Stimulated activated CD8-positive, alpha-beta memory T cell treated with anti-CD3 and anti-CD28 coated beads, Interleukin-4, amount 100 ng/mL, for 48 hours (primary cell): ENCODE data around the gene DLG4.
A peak's percentile ranks its signal among the peaks of the same experiment; 100 is the strongest.
"Not testable (repeated sequence)": the region's sequence is repeated elsewhere in the genome, so short reads cannot be mapped to it uniquely, and the experiment has no call there.

Experiments
- DNase-seq: peaks from one replicate; pipeline ENCODE4 v3.0.0-alpha.2; 2020

The DLG4 gene

DNA sequence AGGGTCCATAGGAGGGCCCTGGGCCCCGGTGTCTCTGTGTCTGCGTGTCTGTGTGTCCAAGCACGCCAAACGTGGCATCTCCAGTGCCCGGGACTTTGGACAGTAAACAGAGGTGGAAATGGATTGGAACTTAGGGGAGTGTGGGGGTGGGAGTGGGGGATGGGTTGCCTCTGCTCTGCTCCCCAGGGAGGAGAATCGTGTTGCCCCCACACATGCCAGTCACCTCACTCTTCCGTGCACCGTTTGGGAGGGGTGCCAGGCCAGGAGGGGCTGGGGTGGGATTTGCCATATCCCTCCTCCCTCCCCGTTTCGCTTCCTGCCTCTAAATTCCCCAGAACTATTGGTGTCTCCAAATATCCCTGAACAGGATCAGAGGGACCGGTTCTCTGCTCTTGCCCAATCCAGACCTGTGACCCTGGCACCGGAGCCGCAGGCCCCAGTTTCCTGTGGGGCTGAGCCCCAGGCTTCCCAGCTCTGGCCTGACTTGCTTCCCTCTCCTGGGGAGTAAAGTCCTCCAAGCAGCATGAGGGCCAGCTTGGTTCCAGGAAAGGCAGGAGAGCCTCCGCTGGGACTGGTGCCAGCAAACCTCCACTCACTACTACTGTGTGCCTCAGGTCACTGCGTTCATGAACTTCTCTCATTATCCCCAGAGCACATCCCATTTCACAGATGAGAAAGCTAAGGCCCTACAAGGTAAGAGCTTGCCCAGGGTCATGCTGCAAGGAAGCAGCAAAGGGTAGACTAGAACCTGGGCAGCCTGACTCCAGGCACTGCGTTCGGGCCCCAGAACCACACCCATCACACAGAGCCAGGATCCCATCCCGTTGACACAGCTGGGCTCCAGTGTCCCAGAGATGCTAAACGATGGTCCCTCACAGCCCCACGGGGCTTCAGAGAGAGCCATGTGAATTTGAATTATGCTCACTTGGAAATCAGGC is 40.0 kb downstream of the DLG4 start, which contains the start of gene ASGR1:
TSS of gene ASGR1 (minus strand) at position 54 of the 938 bp plus-strand sequence. CDS start 807 bp downstream, outside the sequence.
- DNase-seq: no peak

DNA sequence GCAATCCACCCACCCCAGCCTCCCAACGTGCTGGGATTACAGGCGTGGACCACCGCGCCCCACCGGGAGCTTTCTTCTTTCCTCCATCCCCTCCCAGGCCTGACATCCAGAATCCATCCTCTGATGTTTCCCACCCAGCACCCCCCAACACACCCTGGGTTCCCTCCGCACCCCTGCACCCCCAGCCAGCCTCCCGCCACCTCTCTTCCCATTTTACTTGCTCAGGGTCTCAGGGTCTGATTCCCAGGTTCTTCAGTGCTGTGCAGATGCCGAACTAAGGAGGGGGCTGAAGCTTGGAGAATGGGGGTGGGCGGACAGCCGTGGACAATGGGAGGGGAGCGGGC is 40.7 kb downstream of the DLG4 start:
- DNase-seq: no peak

DNA sequence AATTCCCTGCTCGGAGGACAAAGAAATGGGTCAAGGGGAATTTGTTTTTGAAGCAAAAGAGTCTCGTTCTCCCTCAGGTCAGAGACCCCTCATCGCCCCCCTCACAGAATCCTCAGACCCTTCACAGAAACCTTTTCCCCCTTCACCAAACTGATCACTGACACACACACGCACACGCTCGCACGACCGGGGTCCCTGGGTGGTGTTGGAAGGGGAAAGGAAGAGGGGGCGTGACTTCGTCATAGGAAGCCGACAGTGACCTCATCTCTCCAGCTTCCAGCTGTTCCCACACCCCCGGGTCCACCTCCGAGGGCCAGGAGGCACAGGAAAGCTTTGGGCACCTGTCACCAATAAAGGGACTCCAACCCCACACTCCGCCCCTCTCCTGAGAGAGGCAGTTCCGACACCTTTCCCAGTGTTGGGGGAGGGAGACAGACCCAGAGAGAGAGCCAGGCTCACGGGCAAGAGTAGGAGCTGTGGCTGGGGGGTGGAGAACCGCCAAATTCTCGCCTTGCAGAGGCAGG is 41.6 kb downstream of the DLG4 start:
- DNase-seq: no peak

DNA sequence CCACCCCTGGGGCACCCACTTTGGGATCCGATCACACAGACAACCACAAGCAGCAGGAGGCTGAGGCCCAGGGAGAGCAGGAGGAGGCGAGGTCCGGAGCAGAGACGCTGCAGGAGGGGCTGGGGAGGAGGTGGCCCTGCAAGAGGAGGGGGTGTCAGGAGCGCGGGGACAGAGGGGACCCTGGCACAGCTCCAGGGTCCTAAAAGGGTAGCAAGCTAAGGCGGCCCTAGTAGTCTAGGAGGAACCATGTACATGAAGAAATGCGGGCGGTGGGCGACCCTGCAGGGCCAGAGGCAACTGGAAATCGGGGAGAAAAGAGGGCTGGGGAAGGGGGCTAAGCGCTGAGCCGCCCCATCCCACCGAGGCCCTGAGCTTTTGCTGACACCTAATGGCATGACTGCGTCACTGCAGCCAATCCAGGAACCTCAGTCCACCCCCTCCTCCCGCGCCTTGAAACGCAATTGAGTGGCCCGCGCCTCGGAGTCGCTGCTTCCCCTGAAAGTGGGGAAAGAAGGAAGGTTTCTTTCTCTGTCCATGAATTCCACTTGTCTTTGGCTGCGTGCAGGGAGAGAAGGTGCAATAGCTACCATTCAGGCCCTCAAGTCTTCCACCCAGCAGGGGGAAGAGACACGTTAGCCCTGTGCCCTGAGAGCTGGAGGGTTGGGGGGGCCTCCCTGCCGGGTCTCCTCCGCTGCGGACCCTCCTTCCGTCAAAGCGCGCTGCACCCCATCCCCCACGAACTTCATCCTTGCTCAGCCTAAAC is 42.3 kb downstream of the DLG4 start:
- peak; percentile 77 for DNase-seq

DNA sequence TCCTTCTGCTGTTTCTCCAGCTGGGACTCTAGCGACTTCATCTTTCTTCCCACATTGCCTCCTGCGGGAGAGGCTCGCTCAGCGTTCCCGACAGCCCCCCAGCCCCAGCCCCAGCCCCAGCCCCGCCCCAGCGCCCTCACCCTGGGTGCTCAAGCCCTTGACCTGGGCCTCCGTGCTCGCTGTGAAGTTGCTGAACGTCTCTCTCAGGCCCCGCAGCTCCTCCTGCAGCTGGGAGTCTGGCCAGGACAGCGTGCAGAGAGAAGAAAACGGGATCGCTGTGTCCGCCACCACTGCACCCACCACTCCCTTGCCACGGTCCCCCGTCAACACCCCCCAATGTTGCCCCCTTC is 42.8 kb downstream of the DLG4 start:
- no peak for DNase-seq

DNA sequence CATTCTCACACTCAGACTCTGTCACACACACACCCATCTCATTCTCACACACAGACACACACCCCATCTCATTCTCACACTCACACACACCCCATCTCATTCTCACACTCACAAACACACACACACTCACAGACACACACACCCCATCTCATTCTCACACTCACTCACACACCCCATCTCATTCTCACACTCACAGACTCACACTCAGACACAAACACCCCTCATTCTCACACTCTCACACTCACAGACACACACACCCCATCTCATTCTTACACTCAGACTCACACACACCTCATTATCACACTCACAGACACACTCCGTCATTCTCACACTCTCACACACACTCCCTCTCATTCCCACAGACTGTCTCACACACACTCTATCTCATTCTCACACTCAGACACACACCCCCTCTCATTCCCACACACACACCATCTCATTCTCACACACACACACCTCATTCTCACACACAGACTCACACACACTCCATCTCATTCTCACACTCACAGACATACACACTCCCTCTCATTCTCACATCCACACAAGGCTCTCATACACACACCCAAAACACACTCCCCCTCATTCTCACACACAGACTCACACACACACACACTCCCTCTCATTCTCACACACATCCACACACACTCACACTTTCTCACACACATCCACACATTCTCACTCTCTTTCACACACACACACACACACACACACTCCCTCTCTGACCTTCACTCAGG is 43.4 kb downstream of the DLG4 start:
- DNase-seq: no peak

DNA sequence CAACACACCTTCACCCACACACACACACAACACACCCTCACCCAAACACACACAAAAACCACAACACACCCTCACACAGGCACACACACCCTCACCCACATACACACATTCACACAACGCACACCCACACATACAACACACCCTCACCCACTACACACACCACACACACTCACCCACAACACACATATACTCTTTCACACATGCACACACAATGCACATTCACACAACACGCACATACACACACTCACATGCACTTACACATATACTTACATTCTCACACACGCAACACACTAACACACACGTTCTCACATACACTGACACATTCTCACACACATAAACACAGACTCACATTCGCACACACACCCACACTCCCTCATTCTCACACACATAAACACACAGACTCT is 44.3 kb downstream of the DLG4 start:
- no peak for DNase-seq

DNA sequence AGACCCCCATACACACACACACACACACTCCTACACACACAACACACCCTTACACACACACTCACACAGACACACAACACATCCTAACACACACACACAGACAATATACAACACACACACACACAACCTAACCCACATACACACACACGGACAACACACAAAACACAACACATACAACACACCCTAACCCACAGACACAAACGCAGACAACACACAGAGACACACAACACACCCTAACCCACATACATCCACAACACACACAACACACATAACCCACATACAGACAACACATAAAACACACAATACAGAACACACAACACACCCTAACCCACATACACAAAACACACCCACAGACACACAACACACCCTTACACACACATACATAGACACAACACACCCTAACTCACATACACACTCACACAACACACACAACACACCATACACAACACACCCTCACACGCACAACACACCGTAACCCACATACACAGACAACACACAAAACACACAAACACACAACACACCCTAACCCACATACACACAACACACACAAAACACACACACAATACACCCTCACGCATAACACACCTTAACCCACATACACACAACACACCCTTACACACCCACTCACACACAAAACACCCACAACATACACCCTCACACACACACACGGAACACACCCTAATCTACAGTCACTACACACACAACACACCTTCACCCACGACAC is 44.9 kb downstream of the DLG4 start:
- no peak for DNase-seq

DNA sequence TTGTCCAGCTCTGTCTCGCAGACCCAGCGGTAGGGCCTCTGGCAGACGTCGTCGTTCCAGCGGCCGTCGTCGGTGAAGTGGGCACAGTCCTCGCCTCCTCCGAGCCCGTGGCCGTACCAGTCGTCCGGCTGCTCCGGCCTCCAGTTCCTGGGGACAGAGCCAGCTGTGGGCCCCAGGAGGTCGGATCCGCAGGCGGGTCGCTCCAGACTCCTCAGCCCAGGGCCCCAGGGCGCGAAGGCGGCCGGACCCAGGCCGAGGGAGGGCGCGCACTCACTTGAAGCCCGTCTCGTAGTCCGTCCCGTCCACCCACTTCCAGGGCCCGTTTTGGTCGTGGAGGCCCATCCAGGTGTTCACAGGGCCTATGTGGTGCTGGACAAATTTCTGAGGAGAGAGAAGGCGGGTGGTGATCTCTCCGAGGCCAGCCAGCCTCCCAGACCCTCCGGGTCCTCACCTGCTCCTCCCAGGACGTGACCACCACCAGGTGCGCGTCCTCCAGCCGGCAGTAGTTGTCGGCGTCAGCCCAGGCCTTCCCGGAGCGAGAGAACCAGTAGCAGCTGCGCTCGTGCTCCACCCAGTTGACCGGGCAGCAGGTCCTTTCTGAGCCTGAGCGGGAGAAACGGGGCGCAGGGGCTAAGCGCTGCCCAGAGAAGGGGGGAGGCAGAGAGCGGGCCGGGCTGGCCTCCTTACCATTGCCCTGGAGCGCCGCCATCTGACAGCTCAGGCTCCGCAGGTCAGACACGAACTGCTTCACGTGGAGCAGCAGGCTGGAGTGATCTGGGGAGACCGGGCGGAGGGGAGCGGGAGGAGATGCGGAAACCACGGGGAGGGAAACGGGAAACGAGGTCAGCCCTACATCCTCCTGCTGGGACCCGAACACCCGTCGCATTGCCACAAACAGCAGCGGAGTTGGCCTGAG is 45.7 kb downstream of the DLG4 start:
- peak; percentile 66 for DNase-seq

DNA sequence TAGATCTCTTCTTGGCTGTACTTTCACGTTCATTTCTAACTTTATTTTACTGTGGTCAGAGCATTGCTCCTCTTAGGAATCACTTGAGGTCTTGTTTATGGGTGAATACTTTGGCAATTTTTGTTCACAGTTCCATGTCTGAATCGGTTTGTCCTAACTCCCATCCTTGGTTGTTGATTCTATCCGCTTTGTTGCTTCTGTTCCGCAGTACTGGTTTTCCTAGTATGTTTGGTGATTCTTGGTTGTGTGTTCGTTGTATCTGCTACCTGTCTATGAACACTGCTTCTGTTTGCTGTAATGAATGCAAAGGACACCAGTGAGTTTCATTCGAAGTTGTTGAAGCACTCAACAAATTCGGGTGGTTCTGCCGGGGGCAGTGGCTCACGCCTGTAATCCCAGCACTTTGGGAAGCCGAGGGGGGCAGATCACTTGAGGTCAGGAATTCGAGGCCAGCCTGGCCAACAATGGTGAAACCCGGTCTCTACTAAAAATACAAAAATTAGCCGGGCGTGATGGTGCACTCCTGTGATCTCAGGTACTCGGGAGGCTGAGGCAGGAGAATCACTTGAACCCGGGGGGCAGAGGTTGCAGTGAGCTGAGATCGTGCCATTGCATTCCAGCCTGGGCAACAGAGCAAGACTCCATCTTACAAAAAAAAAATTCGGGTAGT is 47.0 kb downstream of the DLG4 start:
- DNase-seq: not testable (repeated sequence)

DNA sequence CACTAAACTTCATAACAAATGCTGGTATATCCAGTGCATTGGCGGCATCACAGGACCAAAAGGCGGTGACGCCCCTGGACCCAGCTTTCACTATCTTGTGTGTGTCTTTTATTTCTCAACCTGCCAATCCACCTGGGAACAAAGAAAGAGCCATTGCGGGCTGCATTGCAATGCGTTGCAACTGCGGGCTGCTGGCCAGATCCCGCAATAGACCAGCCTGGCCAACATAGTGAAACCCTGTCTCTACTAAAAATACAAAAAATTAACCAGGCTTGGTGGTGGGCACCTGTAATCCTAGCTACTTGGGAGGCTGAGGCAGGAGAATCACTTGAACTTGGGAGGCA is 50.1 kb downstream of the DLG4 start:
- DNase-seq: not testable (repeated sequence)

DNA sequence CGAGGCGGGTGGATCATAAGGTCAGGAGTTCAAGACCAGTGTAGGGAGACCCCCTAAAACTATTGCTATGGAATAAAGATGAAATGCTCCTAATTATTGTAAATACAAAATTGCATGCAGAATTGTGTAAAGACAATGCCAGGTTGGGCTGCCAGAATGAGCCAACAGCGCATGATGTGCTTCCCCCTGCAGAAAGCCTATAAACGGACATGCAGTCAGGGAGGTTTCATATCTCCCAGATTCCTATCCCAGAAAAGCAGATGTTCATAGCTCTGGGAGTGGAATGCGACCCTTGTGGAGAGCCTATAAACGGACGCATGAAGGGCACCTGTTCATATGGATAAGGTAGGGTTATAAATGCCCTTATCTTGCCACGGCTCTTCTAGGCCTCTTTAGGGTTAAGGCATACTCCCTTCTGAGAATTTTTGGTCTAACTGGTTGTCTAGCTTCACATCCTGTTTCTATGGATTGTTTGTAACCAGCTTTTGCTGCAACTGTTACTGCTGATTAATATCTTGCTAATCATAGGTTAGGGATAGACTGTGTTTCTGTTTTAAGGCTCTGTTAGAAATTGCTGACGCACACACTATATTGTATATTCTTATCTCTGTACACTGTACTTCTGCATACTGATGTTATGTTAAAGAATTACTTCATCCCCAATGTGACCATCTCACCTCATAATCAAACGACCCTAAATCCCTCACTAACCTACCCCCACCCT is 50.6 kb downstream of the DLG4 start:
- not testable (repeated sequence) for DNase-seq

DNA sequence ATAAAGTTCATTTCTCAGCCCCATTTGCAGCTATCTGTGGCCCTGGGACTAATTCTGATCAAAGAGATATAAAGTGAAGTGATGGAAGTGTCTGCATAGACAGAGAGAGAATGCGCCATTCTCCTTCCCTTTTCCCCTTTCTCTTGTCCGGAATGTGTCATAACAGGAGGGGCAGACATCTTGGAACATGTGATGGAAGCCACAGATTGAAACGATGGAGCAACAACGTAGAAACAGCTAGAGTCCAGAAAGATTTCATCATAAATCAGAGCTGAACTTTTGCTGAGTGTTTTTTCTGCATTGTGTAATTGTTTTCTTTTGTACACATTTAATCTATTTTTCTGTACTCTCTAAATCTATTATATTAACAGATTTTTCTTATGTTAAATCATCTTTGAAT is 51.8 kb downstream of the DLG4 start:
- no peak for DNase-seq

DNA sequence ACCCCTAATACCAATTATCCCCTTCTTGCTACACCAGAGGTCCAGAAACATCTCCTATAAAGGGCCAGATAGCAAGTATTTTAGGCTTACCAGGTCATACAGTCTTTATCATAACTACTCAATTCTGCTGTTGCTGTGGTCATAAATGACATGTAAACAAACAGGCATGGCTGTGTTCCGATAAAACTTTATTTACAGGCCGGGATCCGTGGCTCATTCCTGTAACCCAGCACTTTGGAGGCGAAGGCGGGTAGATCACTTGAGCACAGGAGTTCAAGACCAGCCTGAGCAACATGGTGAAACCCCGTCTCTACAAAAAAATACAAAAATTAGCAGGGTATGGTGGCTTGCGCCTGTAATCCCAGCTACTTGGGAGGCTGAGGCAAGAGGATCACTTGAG is 52.8 kb downstream of the DLG4 start:
- no peak for DNase-seq

DNA sequence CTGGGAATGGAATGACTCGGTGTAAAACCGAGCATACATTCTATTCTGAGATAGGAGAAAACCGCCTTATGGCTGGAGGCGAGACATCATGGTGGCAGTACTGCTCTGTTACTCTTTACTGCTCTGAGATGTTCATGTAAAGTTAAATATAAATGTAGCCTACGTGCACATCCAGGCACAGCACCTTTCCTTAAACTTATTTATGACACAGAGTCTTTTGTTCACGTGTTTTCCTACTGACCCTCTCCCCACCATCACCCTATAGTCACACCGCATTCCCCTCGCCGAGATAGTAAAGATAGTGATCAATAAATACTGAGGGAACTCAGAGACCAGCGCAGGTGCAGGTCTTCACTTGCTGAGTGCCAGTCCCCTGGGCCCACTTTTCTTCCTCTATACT is 60.1 kb downstream of the DLG4 start:
- DNase-seq: not testable (repeated sequence)

DNA sequence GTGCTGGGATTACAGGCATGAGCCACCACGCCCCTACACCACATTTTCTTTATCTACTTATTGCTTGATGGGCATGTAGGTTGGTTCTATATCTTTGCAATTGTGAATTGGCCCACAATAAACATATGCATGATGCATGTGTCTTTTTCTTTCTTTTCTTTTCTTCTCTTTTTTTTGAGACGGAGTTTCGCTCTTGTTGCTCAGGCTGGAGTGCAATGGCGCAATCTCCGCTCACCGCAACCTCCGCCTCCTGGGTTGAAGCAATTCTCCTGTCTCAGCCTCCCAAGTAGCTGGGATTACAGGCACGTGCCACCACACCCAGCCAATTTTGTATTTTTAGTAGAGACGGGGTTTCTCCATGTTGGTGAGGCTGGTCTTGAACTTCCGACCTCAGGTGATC is 61.2 kb downstream of the DLG4 start:
- DNase-seq: not testable (repeated sequence)

DNA sequence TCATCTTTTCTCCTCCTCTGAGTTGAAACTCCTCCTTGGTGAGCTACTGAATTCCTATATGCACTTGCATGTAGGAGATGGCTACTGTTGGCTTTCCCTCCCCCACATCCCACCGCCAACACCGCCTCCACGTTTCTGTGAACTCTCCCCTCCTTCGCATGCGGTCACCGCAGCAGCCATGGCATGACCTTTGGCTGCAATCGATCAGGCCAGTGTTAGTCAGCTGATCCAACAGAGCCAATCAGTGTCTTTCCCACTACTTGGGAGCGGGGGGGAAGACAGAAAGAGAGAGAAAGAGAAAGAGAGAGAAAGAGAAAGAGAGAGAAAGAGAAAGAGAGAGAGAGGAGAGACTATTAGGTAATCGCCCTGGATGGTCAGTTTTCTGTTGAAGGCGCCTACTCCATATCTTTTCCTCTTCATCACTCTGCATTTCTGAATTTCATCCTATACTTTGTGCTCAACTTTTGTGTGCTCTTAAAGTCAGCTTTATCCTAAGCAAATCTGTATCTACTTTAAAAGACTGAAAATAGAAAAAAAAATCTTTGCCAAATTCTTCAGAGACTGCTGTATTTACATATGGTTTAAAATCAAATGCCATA is 63.2 kb downstream of the DLG4 start:
- DNase-seq: no peak

DNA sequence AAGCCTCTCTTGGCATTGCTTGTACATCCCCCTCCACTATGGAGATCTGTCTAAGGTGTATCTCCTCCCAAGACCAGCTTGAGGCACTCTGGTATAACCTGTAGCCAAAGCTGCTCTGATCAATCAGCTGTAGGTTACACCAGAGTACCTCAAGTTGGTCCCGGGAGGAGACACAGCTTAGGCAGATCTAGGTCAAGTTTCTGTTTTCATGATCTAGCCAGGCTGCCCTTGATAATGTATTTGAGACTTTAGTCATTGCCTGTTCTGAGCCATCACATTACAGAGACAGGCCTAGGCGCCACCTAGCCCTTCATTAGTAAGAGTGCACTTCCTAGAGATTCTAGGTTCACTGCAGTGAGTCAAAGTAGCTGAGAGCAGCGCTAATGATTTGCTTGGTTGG is 71.9 kb downstream of the DLG4 start:
- no peak for DNase-seq

DNA sequence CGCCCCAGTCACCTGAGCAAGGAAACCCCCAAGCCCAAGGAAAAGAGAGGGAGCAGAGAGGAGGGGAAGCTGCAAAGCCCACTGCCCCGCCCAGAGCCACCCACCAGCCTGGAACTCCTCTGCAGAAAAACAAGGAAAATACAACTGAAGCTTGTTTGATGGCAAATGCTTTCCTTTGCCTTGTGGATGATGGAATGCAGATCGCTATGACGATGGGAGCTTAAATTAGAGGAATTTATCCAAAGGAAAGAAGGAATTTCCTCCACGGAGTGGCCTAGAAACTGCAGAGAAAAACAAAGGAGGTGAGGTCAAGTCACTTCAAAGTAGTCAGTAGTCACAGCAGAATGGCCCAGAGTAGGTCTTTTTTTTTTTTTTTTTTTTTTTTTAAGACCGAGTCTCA is 73.5 kb downstream of the DLG4 start:
- DNase-seq: no peak

DNA sequence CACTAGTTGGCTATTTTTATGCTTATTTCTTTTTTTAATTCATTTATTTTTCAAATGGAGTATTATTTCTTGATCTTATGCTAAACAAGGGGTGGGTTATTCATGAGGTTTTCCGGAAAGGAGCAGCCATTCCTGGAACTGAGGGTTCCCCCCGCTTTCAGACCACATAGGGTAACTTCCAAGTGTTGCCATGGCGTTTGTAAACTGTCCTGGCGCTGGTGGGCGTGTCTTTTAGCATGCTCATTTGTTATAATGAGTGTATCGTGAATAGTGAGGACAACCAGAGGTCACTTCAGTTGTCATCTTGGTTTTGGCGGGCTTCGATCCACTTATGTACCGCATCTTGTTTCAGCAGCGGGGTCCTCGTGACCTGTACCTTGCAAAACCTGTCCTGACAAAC is 75.4 kb downstream of the DLG4 start:
- no peak for DNase-seq
